ENCODE results near the gene NRSN2. TPM values are rescaled to one million over a fixed set of nuclear protein-coding genes. Genes with fewer than 3 reads are reported as not detected.
"Not testable (repeated sequence)": the region's sequence is repeated elsewhere in the genome, so short reads cannot be mapped to it uniquely, and the experiment has no call there.

Gene NRSN2
- total RNA-seq, 4 donors from 2014 or later: 1.3 to 4.7 (median 2.2) TPM

- DNase-seq (peak; percentile 27 to 48), ATAC-seq (peak in 1 of 2 donors; percentile 60)
- peak overlapping the region; percentile 13 to 49 (median 38) for H3K27ac ChIP-seq
These were observed 34.8 kb downstream of the NRSN2 start for GRCh38 chr20:381581-382290.

GRCh38 chr20:382291-383115, 35.6 kb downstream of the NRSN2 start:
- Histone ChIP-seq H3K4me3 (peak overlapping the region; percentile 54 to 63 (median 54)), H3K36me3 (no peaks in the 10 kb centered on the region), H3K9me3 (no peaks in the 10 kb centered on the region), H3K4me1 (peaks cover 0 to 11% of the 10 kb centered on the region in 2 donors), H3K27me3 (peaks cover 0 to 22% (median 14%) of the 10 kb centered on the region in 3 donors), H3K27ac (peak overlapping the region in 1 of 4 donors; percentile 49)
- DNase-seq (no peak), ATAC-seq (no peak)
- in situ Hi-C loops (cut with MboI; ENCODE audit: low sequenced_read_pairs in 4 of 4): no loop called here
- TF ChIP-seq POLR2A (IDR thresholded peaks at IDR 0.05): no peak
- intact Hi-C loops (cut with DNase I; ENCODE audit: low total_unique reads): no loop called here

More at GRCh38 chr20:381581-382290, 34.8 kb downstream of the NRSN2 start:
- intact Hi-C loops (cut with DNase I; ENCODE audit: low total_unique reads) (no loop called here), in situ Hi-C loops (cut with MboI; ENCODE audit: low sequenced_read_pairs in 4 of 4) (no loop called here)
- H3K4me3 ChIP-seq: peak overlapping the region; percentile 54 to 63 (median 54)
- H3K27me3 ChIP-seq: peaks cover 0 to 22% (median 14%) of the 10 kb centered on the region in 3 donors
- peaks cover 0 to 11% of the 10 kb centered on the region in 2 donors for H3K4me1 ChIP-seq
- no peaks in the 10 kb centered on the region for H3K36me3 ChIP-seq
- H3K9me3 ChIP-seq: no peaks in the 10 kb centered on the region
- TF ChIP-seq POLR2A (IDR thresholded peaks at IDR 0.05) (peak in 1 of 2 donors; percentile 11), CTCF (IDR thresholded peaks at IDR 0.05 in 4 of 5, conservative IDR thresholded peaks at IDR 0.05 in 1 of 5) (no peak)

GRCh38 chr20:383889-384288, 37.0 kb downstream of the NRSN2 start:
- H3K27ac ChIP-seq: no peak overlapping the region

GRCh38 chr20:384723-385122, 37.8 kb downstream of the NRSN2 start:
- no peak for TF ChIP-seq CTCF (IDR thresholded peaks at IDR 0.05 in 4 of 5, conservative IDR thresholded peaks at IDR 0.05 in 1 of 5)
- TF ChIP-seq POLR2A (IDR thresholded peaks at IDR 0.05): no peak
- Histone ChIP-seq H3K36me3 (no peaks in the 10 kb centered on the region), H3K4me3 (no peak overlapping the region), H3K27ac (no peak overlapping the region), H3K9me3 (no peaks in the 10 kb centered on the region), H3K27me3 (peaks cover 0 to 19% (median 14%) of the 10 kb centered on the region in 3 donors), H3K4me1 (peaks cover 0 to 11% of the 10 kb centered on the region in 2 donors)
- intact Hi-C loops (cut with DNase I; ENCODE audit: low total_unique reads) (no loop called here), in situ Hi-C loops (cut with MboI; ENCODE audit: low sequenced_read_pairs in 4 of 4) (no loop called here)
- DNase-seq (no peak), ATAC-seq (no peak)

More at GRCh38 chr20:383889-384288, 37.0 kb downstream of the NRSN2 start:
- Histone ChIP-seq H3K36me3 (no peaks in the 10 kb centered on the region), H3K9me3 (no peaks in the 10 kb centered on the region), H3K4me3 (no peak overlapping the region), H3K27me3 (peaks cover 0 to 22% (median 14%) of the 10 kb centered on the region in 3 donors), H3K4me1 (peaks cover 0 to 11% of the 10 kb centered on the region in 2 donors)
- TF ChIP-seq CTCF (IDR thresholded peaks at IDR 0.05 in 4 of 5, conservative IDR thresholded peaks at IDR 0.05 in 1 of 5) (no peak), POLR2A (IDR thresholded peaks at IDR 0.05) (no peak)
- in situ Hi-C loops (cut with MboI; ENCODE audit: low sequenced_read_pairs in 4 of 4): no loop called here
- ATAC-seq: no peak
- intact Hi-C loops (cut with DNase I; ENCODE audit: low total_unique reads): no loop called here
- DNase-seq: no peak

GRCh38 chr20:385448-385847, 38.5 kb downstream of the NRSN2 start:
- H3K27me3 ChIP-seq: peaks cover 0 to 15% (median 14%) of the 10 kb centered on the region in 3 donors
- H3K36me3 ChIP-seq: no peaks in the 10 kb centered on the region
- intact Hi-C loops (cut with DNase I; ENCODE audit: low total_unique reads) (no loop called here), in situ Hi-C loops (cut with MboI; ENCODE audit: low sequenced_read_pairs in 4 of 4) (no loop called here)
- no peak overlapping the region for H3K27ac ChIP-seq
- H3K9me3 ChIP-seq: no peaks in the 10 kb centered on the region
- ATAC-seq (no peak), DNase-seq (no peak)
- TF ChIP-seq CTCF (IDR thresholded peaks at IDR 0.05 in 4 of 5, conservative IDR thresholded peaks at IDR 0.05 in 1 of 5) (no peak), POLR2A (IDR thresholded peaks at IDR 0.05) (no peak)
- H3K4me1 ChIP-seq: peaks cover 0 to 11% of the 10 kb centered on the region in 2 donors
- H3K4me3 ChIP-seq: no peak overlapping the region

GRCh38 chr20:386634-387033, 39.7 kb downstream of the NRSN2 start:
- H3K36me3 ChIP-seq; in situ Hi-C loops (cut with MboI; ENCODE audit: low sequenced_read_pairs in 4 of 4); H3K4me1 ChIP-seq; H3K4me3 ChIP-seq; ATAC-seq; DNase-seq; H3K9me3 ChIP-seq; H3K27ac ChIP-seq; H3K27me3 ChIP-seq; intact Hi-C loops (cut with DNase I; ENCODE audit: low total_unique reads): not testable (repeated sequence)

All from gastrocnemius medialis (tissue), 4 donors.